Upper lobe of left lung (tissue), 4 donors: Measurements from ENCODE around the gene PIK3R2.

ENCODE experiments used
- CTCF ChIP-seq, 6 experiments: fragments of 450-650 bp in 4 of 6; fragments of 200-600 bp in 2 of 6; sonication (generic) in 2 of 6; IDR thresholded peaks; one replicate each; pipeline ENCODE4 v1.5.1; 2016 to 2019; ENCODE audit warnings: antibody characterized with exemption in 6 of 6
- POLR2A ChIP-seq, 4 donors: fragments of 450-650 bp; IDR thresholded peaks; one replicate each; pipeline ENCODE4 v1.5.1; 2016 to 2017; ENCODE audit warnings: antibody characterized with exemption in 4 of 4, mild to moderate bottlenecking in 2 of 4
- POLR2AphosphoS5 ChIP-seq, 2 donors: sonication (generic); formaldehyde crosslinking; IDR thresholded peaks; one replicate each; pipeline ENCODE4 v1.5.1; 2017; ENCODE audit warnings: antibody characterized with exemption in 2 of 2

GRCh38 chr19:18157465-18158063 lies 4.6 kb downstream of the PIK3R2 start:
- TF ChIP-seq CTCF (IDR thresholded peaks at IDR 0.05) = no peak
- TF ChIP-seq POLR2A (IDR thresholded peaks at IDR 0.05) = no peak
- TF ChIP-seq POLR2AphosphoS5 (IDR thresholded peaks at IDR 0.05) = no peak
